GM18505 (cell line): ENCODE results near the gene SYNPO2L.
"Not testable (repeated sequence)": the region's sequence is repeated elsewhere in the genome, so short reads cannot be mapped to it uniquely, and the experiment has no call there.

Experiments used
- ATAC-seq: cut with Tn5 transposase; IDR thresholded peaks from one replicate; pipeline ENCODE4 v1.9.1; 2021; ENCODE audit not compliant: unreplicated experiment
- POLR2A ChIP-seq: IDR thresholded peaks from 4 replicates; pipeline ENCODE4 v1.6.1; 2011; ENCODE audit warnings: borderline replicate concordance; ENCODE audit not compliant: insufficient read depth, insufficient read length; ENCODE audit errors: extremely low read depth

SYNPO2L gene

GRCh38 chr10:73655990-73656298 lies at the start of gene SYNPO2L:
TSS of gene SYNPO2L (minus strand) at chr10:73656029. CDS start at chr10:73655922, 107 bp downstream.
- no peak for ATAC-seq
- TF ChIP-seq POLR2A = no peak

- not testable (repeated sequence) for ATAC-seq
Observed at GRCh38 chr10:73703924-73704323, 48.1 kb upstream of the SYNPO2L start.

GRCh38 chr10:73698819-73699218 lies 43.0 kb upstream of the SYNPO2L start:
- not testable (repeated sequence) for ATAC-seq

GRCh38 chr10:73697675-73698159 lies 41.9 kb upstream of the SYNPO2L start, which contains the start of gene AGAP5:
TSS of gene AGAP5 (minus strand) at chr10:73698109. CDS start at chr10:73697755, 354 bp downstream.
- not testable (repeated sequence) for ATAC-seq

- ATAC-seq = not testable (repeated sequence)
Observed at GRCh38 chr10:73695302-73695701, 39.5 kb upstream of the SYNPO2L start.

GRCh38 chr10:73690755-73691154 lies 34.9 kb upstream of the SYNPO2L start:
- ATAC-seq = not testable (repeated sequence)

- not testable (repeated sequence) for ATAC-seq
Observed at GRCh38 chr10:73689596-73689995, 33.8 kb upstream of the SYNPO2L start.

GRCh38 chr10:73687641-73688040 lies 31.8 kb upstream of the SYNPO2L start:
- not testable (repeated sequence) for ATAC-seq

- ATAC-seq = not testable (repeated sequence)
Observed at GRCh38 chr10:73674546-73674945, 18.7 kb upstream of the SYNPO2L start.

GRCh38 chr10:73668378-73668777 lies 12.5 kb upstream of the SYNPO2L start:
- not testable (repeated sequence) for ATAC-seq

- ATAC-seq = not testable (repeated sequence)
Observed at GRCh38 chr10:73666153-73666809, 10.5 kb upstream of the SYNPO2L start.

GRCh38 chr10:73665581-73665980 lies 9.8 kb upstream of the SYNPO2L start:
- not testable (repeated sequence) for ATAC-seq

- ATAC-seq = not testable (repeated sequence)
Observed at GRCh38 chr10:73664156-73665040, 8.6 kb upstream of the SYNPO2L start.

GRCh38 chr10:73663621-73664020 lies 7.8 kb upstream of the SYNPO2L start:
- ATAC-seq = not testable (repeated sequence)

GRCh38 chr10:73662705-73663104 lies 6.9 kb upstream of the SYNPO2L start:
- ATAC-seq = not testable (repeated sequence)
